ENCODE results near the gene MGMT. TPM values are rescaled to one million over a fixed set of nuclear protein-coding genes. Genes with fewer than 3 reads are reported as not detected.

MGMT gene
- total RNA-seq, 3 donors from 2014 or later, result 15.4 to 17.5 (median 16.3) TPM

DNA sequence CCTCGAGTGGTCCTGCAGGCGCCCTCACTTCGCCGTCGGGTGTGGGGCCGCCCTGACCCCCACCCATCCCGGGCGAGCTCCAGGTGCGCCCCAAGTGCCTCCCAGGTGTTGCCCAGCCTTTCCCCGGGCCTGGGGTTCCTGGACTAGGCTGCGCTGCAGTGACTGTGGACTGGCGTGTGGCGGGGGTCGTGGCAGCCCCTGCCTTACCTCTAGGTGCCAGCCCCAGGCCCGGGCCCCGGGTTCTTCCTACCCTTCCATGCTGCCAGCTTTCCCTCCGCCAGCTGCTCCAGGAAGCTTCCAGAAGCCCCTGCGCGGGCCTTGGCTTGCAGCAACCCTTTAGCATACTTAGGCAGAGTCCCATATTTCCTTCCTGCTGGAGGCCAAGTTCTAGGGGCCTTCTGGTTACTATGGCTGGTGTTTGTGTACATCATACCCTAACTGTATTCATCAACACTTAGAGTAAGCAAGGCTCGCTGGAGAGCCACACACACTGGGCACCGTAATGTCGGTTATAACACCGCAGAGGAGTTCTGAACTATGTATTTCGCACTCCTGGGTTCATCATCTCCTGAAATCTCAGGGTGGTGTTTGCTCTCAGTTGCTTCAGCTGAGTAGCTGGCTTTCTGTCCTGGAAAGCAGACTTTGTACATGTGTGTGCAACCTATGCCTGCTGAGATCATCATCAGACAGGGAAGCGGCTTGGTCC is 471 bp downstream of the MGMT start:
- Histone ChIP-seq H3K36me3 (ENCODE audit: low read depth) (no peaks in the 10 kb centered on the region), H3K4me3 (peak overlapping the region; percentile 65), H3K9me3 (no peaks in the 10 kb centered on the region), H3K4me1 (ENCODE audit: low read depth) (no peaks in the 10 kb centered on the region)
- ATAC-seq, result peak; percentile 14
- TF ChIP-seq, protein P1, sequence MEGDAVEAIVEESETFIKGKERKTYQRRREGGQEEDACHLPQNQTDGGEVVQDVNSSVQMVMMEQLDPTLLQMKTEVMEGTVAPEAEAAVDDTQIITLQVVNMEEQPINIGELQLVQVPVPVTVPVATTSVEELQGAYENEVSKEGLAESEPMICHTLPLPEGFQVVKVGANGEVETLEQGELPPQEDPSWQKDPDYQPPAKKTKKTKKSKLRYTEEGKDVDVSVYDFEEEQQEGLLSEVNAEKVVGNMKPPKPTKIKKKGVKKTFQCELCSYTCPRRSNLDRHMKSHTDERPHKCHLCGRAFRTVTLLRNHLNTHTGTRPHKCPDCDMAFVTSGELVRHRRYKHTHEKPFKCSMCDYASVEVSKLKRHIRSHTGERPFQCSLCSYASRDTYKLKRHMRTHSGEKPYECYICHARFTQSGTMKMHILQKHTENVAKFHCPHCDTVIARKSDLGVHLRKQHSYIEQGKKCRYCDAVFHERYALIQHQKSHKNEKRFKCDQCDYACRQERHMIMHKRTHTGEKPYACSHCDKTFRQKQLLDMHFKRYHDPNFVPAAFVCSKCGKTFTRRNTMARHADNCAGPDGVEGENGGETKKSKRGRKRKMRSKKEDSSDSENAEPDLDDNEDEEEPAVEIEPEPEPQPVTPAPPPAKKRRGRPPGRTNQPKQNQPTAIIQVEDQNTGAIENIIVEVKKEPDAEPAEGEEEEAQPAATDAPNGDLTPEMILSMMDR (IDR thresholded peaks at IDR 0.05), result no peak
- DNase-seq, result peak in 1 of 3 donors; percentile 35
- intact Hi-C loops (cut with DNase I, micrococcal nuclease), result no loop called here

DNA sequence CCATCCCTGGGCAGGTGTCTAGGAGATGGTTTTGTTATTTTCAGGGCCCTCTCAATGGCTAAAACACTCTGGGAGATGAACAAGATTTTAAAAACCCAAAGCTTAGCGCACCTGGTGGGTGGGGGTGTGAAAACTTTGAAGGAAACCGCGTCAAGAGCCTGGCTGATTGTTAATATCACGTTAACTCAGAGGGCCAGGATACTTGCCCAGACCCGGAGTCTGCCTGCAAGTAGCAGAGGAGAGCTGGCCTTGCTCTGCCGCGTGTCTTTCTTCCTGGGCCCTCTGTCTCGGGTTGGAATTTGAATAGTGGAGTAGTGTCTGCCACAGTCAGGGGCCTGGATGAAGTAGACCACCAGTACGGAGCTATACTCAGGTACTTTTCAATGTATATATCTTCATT is 1.1 kb downstream of the MGMT start:
- intact Hi-C loops (cut with DNase I, micrococcal nuclease), result no loop called here
- no peak for ATAC-seq
- H3K4me3 ChIP-seq, result no peak overlapping the region

DNA sequence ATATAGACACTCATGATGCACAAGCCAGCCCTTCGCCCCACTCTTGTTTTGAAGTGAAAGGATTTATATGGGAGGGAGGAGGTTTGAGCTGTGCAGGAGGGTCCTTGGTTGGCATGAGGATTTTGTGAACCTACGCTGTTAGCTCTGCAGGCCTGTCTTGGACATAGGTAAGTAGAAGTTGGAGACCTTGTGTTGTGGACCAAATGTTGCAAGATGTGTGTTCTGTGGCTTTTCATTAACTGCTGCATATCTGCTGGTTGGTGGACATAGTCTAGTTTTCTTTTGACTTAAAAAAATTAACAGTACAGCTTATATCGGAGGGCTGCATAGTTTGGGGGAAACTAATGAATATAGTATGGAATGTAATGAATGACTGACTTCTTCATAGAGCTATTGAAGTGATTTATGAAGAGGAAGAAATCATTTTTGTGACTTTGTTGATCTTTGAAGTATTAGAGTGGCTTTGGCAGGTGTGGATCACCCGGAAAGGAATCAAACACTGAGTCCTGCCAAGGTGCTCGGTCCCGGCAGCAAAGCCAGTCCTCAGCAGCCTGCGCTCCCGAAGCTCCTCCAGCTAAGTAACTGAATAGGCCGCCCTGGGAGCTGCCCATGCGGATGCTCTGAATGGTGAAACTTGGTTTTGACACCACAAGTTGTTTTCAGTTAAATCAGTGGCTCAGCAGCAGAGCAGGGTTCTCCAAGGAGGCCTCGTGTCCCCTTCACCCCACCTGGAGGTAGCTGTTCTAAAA is 3.2 kb downstream of the MGMT start:
- ATAC-seq (no peak), DNase-seq (no peak)
- Histone ChIP-seq H3K36me3 (ENCODE audit: low read depth) (no peaks in the 10 kb centered on the region), H3K4me1 (ENCODE audit: low read depth) (no peaks in the 10 kb centered on the region), H3K4me3 (no peak overlapping the region), H3K9me3 (no peaks in the 10 kb centered on the region)
- TF ChIP-seq, protein P1 (IDR thresholded peaks at IDR 0.05), result no peak
- intact Hi-C loops (cut with DNase I, micrococcal nuclease), result no loop called here

More for the DNA sequence above, 1.1 kb downstream of the MGMT start:
- DNase-seq, result no peak
- TF ChIP-seq, protein P1 (IDR thresholded peaks at IDR 0.05), result no peak
- Histone ChIP-seq H3K36me3 (ENCODE audit: low read depth) (no peaks in the 10 kb centered on the region), H3K4me1 (ENCODE audit: low read depth) (no peaks in the 10 kb centered on the region), H3K9me3 (no peaks in the 10 kb centered on the region)

DNA sequence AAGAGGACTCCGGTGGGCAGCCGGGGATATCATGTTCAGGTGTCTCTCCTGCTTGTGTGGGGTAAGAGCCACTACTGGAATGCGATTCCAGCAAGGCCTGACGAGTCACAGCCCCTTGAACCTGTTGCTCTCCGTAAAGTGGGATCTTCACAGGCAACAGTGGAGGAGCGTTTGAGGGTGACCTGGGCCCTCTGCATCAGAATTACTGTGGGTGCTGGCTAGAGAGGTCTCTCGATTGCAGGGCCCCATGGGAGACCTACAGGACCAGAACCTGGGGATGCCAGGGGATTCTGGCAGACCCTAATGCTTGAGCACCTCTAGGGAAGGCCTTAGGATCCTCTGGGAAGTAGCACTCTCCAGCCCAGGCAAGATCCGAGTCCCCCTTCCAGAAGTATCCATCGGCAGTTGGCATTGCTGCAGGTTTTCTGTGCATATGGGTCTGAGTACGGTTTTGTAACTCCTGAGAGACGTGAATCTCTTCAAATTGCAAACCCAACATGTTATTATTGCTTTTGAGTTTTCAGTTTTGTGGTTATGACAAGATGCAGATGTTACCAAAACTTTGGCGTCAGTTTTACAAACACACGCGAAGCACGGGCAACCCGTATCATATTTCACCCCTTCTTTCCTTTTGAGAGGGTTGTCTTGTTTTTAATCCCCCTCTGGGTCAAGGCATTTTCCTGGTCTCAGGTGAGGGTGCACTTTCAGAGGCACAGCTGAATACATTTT is 4.6 kb downstream of the MGMT start:
- DNase-seq (no peak), ATAC-seq (no peak)
- H3K4me1 ChIP-seq (ENCODE audit: low read depth), result no peaks in the 10 kb centered on the region
- no peaks in the 10 kb centered on the region for H3K36me3 ChIP-seq (ENCODE audit: low read depth)
- intact Hi-C loops (cut with DNase I, micrococcal nuclease), result no loop called here
- no peak overlapping the region for H3K4me3 ChIP-seq
- H3K9me3 ChIP-seq, result no peaks in the 10 kb centered on the region
- TF ChIP-seq, protein P1 (IDR thresholded peaks at IDR 0.05), result no peak

DNA sequence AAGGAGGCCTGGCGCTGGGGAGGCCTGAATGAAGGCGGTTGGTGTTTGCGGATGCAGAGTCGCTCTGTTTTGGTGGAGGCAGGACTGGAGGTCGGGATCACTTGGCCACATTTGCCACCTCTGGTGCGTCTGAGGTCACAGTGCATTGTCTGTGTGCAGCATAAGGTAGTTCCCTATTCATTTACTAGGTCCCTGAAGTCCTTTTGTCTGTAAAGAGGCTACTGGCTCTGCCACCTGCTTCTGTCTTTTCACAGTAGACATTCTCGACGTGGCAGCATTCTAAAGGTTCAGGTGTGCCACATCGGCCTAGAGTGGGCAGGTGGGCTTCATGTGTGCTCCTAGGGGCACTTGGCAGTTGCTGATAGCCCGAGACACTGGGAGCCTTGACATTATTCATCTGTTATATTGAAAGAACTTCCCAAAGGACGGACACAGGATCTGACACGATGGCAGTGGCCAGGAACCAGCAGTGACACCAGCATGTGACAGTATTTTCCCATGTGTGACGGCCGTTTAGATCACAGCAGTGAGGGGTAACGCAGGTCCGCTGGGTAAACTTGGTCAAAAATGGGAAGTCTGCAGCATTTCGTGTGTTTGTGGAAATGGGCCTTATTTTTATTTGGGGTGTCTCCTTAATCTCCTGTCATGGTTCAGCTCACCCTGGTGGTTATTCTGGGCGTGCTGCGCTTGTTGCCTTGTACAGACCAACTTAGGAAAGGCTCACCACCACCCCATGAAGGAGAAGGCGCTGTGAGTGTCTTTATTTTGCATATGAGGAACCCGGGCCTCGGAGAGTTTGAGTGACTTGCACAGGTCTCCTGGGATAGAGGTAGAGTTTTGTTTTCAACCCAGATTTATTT is 5.9 kb downstream of the MGMT start:
- no peak overlapping the region for H3K4me3 ChIP-seq
- DNase-seq, result no peak
- no peaks in the 10 kb centered on the region for H3K9me3 ChIP-seq
- H3K4me1 ChIP-seq (ENCODE audit: low read depth), result no peaks in the 10 kb centered on the region
- no peak for ATAC-seq
- intact Hi-C loops (cut with DNase I, micrococcal nuclease), result no loop called here
- TF ChIP-seq, protein P1 (IDR thresholded peaks at IDR 0.05), result no peak
- H3K36me3 ChIP-seq (ENCODE audit: low read depth), result no peaks in the 10 kb centered on the region

All from mucosa of descending colon (tissue), 3 donors.